Stimulated activated CD4-positive, alpha-beta T cell treated with anti-CD3 and anti-CD28 coated beads, Interleukin-12 subunit alpha, Interleukin-12 subunit beta, amount 100 ng/mL, for 4 hours (primary cell): Measurements from ENCODE around the gene GRIK5.

Experiments
- DNase-seq: peaks from one replicate; pipeline ENCODE4 v3.0.0-alpha.2; 2020

The GRIK5 gene

GRCh38 chr19:41981724-41982123 is 88.3 kb downstream of the GRIK5 start:
- DNase-seq, result no peak

DNA sequence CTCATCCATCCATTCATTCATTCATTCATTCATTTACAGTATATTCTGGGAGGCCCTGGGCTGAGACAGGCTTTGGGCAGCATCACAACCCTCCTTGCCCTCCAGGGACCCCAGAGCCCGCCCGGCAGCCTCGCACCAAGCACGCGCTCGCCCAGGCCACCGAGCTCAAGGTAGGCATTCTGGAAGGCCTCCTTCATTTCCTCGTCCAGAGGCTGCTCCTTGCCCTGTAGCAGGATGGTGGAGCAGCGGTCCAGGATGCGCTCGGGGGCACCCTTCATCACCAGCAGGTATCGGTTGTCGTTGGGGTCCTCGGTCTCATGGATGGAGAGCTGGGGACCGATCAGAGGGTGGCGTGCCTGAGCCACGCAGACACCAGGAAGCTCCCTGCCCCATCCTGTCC is 91.5 kb downstream of the GRIK5 start:
- no peak for DNase-seq

DNA sequence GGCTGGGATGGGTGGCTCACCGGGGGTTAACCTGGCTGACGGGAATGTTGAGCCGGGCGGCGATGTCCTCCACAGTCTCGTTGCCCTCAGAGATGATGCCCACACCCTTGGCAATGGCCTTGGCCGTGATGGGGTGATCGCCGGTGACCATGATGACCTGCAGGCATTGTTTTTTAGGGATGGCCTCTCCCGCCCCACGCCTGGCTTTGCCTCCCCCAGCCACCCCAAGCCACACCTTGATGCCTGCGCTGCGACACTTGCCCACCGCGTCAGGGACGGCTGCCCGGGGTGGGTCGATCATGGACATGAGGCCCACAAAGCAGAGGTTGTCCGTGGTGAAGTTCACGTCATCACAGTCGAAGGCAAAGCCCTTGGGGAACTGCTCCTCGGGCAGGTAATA is 92.1 kb downstream of the GRIK5 start:
- no peak for DNase-seq

GRCh38 chr19:41974652-41975051 is 95.4 kb downstream of the GRIK5 start:
- no peak for DNase-seq

GRCh38 chr19:41971363-41971762 is 98.6 kb downstream of the GRIK5 start:
- no peak for DNase-seq

- DNase-seq, result no peak
Measured at GRCh38 chr19:41969772-41970458, 100.1 kb downstream of the GRIK5 start.

- DNase-seq, result no peak
Measured at GRCh38 chr19:41968751-41969595, 101.0 kb downstream of the GRIK5 start.

DNA sequence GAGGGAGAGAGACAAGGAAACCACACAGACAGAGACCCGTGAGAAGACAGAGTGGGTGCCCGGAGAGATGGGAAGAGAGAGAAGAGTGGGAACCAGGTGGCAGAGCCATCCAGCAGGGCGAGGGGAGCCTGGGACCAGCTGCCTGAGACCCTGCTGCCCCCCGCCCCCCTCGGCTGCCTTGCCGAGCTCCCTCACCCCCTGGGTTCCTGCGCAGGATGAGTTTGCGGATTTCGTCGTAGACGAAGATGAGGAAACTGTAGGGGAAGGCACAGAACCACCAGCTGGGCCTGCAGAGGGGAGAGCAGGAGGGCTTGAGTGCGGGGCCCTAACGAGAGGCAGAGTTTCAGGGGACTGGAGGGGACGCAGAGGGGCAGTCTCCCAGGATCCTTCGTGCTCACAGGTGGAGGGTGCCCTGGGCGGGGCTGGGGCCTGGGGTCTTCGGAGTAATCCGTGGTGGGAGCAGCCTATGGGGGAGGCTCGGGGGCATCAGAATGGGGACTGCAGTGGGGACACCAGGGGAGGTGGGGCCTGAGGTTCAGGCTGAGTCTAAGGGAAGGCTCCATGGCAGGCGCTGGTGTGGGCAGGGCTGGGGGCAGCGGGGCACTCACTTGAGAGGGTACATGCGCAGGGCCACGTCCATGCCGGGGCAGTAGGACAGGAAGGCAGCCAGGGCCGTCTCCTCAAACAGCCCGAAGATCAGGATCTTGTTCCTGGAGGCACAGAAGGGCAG is 102.8 kb downstream of the GRIK5 start:
- no peak for DNase-seq

DNA sequence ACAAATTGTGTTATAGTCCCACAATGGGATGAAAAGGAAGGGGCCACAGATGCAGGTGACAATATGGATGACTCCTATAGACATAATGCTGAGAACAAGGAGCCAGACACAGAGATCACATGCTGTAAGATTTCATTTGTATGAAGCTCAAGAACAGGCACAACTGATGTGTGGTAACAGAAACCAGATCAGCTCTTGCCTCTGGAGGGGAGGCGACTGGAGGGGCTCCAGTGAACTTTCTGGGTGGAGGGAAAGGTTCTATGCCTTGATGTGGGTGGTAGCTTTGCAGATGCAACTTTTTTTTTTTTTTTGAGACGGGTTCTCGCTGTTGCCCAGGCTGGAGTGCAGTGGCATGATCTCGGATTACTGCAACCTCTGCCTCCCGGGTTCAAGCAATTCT is 104.9 kb downstream of the GRIK5 start:
- DNase-seq, result no peak

DNA sequence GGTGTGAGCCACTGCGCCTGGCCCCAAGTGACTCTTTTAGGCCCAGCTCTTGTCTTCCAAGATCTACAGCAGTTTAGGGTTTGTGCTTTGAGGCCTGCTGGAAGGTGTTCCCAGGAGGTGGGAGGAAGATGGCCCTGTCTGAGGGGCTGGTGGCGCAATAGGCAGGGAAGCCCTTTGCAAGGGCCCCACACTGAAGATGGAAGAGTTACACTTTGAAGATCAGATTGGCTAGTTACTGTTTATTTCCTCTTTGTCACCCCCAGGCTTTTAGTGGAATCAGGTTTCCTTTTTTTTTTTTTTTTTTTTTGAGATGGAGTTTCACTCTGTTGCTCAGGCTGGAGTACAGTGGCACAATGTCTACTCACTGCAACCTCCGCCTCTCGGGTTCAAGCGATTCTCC is 109.0 kb downstream of the GRIK5 start:
- DNase-seq, result no peak

GRCh38 chr19:41959056-41960053 is 110.7 kb downstream of the GRIK5 start, which contains the start of gene RABAC1:
Gene RABAC1, minus strand, starts transcription at chr19:41959321. Its CDS starts 29 bp downstream, at chr19:41959292.
- DNase-seq, result peak; percentile 84

GRCh38 chr19:41958367-41959055 is 111.5 kb downstream of the GRIK5 start:
- peak; percentile 86 for DNase-seq

DNA sequence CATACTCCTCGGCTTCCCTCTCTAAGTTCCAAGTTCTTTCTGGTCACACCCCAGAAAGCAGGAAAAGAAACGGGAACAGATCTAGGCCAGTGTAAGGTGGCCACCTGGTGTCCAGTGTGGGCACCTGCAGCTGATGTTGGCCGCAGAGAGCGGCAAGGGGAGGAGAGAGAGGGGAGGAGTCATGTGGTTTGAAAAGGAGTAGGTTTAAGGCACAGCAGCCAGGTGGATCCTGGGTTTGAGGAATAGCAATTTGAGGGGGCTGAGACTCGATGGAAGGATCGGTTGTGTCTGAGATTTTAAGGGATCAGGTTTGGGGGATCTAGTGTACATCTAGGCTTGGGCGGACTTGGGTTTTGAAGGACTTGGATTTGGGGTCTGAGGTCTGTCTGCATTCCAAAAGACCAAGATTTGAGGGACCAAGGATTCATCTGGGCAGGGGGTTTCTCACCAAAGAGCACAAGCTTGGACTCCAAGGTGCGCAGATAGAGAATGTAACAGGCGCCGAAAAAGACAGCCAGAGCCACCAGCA is 112.1 kb downstream of the GRIK5 start:
- DNase-seq, result no peak

DNA sequence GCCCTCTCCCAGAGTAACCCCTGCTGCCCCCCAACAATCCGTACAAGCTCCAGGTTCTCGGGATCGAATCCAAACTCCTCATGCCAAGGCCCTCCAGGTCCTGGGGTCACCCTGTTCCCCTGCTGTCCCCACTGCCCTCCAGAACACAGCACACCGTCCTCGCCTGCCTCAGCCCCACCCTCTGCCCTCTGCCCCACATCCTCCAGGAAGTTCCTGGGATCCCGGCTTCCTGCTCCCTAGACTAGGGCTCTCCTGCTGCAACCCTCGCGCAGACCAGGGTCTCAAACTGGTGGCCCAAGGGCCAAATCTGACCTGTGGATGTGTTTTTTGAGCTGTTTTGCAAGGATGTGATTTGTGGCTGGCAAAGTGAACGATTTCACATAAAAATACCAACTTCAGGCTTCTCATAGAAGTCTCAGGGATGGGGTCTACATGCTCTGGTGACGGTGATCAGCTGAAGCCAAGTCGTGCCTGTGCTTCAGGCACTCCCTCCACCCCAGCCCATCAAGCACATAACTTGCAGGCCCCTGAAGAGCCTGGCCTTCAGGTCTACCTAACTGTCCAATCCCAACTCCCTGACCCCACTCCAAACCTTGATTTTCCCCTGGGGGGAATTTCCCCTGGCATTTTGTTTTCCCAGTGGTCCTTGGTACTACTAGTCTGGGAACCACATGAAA is 112.7 kb downstream of the GRIK5 start:
- DNase-seq, result no peak

- DNase-seq, result no peak
Measured at GRCh38 chr19:41956621-41957020, 113.4 kb downstream of the GRIK5 start.

DNA sequence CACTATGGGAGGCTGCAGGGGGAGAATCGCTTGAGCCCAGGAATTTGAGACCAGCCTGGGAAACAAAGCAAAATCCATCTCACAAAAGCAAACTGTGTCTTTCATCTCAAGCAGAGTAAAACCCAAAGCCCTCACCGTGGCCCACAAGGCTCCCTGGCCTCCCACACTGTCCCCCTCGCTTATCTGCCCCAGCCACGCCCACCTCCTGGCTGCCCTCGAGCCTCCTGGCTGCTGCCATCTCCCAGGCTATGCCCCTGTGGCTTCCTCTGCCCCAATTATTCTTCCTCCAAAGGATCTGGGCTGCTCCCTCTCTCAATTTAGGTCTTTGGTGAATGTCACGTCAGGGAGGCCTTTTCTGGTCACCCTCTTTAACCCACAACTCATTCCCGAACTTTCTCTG is 114.5 kb downstream of the GRIK5 start:
- no peak for DNase-seq

- DNase-seq, result peak; percentile 94
Measured at GRCh38 chr19:41951686-41952172, 118.3 kb downstream of the GRIK5 start.
